GM23248 (cell line): ENCODE data around the gene SLC43A2.

ENCODE experiments used
- EZH2 ChIP-seq: fragments of 200-600 bp; sonication (generic); IDR thresholded peaks from 2 replicates; pipeline ENCODE4 v1.6.1; 2018; ENCODE audit warnings: antibody characterized with exemption, mild to moderate bottlenecking; ENCODE audit not compliant: insufficient read depth, poor library complexity, severe bottlenecking
- EZH2phosphoT487 ChIP-seq: fragments of 200-600 bp; sonication (generic); IDR thresholded peaks from 2 replicates; pipeline ENCODE4 v1.6.1; 2018; ENCODE audit warnings: antibody characterized with exemption, moderate library complexity, mild to moderate bottlenecking, low read depth; ENCODE audit not compliant: insufficient read depth

- TF ChIP-seq EZH2 (no peak), EZH2phosphoT487 (no peak)
Observed at GRCh38 chr17:1636732-1637285, 8.2 kb upstream of the SLC43A2 start.
